GM23338 (cell line): ENCODE measurements around the gene RGS16. TPM values are rescaled to one million over a fixed set of nuclear protein-coding genes. Genes with fewer than 3 reads are reported as not detected.

ENCODE experiments used
- ATAC-seq: fragments of 200-7000 bp; cut with Tn5 transposase; 3 replicates; pipeline ENCODE4 v1.9.1; 2020
- DNase-seq: peaks from one replicate; pipeline ENCODE4 v3.0.0-alpha.2; 2015; ENCODE audit warnings: low spot score
- H2AFZ ChIP-seq: fragments of 200-600 bp; sonication (generic); 2 replicates; pipeline ENCODE4 v1.8.0; 2016; ENCODE audit warnings: antibody characterized with exemption, mild to moderate bottlenecking, moderate library complexity
- H3F3A ChIP-seq: fragments of 200-600 bp; sonication (generic); replicated peaks from 2 replicates; pipeline ENCODE4 v1.8.0; 2017; ENCODE audit warnings: antibody characterized with exemption, mixed run types, low read depth
- H3K27ac ChIP-seq: fragments of 200-600 bp; sonication (generic); 2 replicates; pipeline ENCODE4 v1.6.1; 2016; ENCODE audit warnings: low read depth
- H3K27me3 ChIP-seq: fragments of 200-600 bp; sonication (generic); 2 replicates; pipeline ENCODE4 v1.8.0; 2016; ENCODE audit warnings: mild to moderate bottlenecking, mixed run types, moderate library complexity; ENCODE audit not compliant: insufficient read depth
- H3K36me3 ChIP-seq: fragments of 200-600 bp; sonication (generic); 2 replicates; pipeline ENCODE4 v1.8.0; 2016; ENCODE audit warnings: mild to moderate bottlenecking; ENCODE audit not compliant: insufficient read depth
- H3K4me1 ChIP-seq: fragments of 200-600 bp; sonication (generic); 2 replicates; pipeline ENCODE4 v1.8.0; 2016; ENCODE audit warnings: mild to moderate bottlenecking, moderate library complexity; ENCODE audit not compliant: insufficient read depth
- H3K4me2 ChIP-seq: fragments of 200-600 bp; sonication (generic); 2 replicates; pipeline ENCODE4 v1.7.1; 2017; ENCODE audit warnings: mixed run types
- H3K4me3 ChIP-seq: fragments of 200-600 bp; sonication (generic); 2 replicates; pipeline ENCODE4 v1.6.1; 2016; ENCODE audit warnings: mixed run types
- H3K79me2 ChIP-seq: fragments of 200-600 bp; sonication (generic); replicated peaks from 2 replicates; pipeline ENCODE4 v1.8.0; 2017; ENCODE audit warnings: mild to moderate bottlenecking; ENCODE audit not compliant: insufficient read depth
- H3K9me2 ChIP-seq: fragments of 200-600 bp; sonication (generic); 2 replicates; pipeline ENCODE4 v1.8.0; 2017; ENCODE audit not compliant: insufficient read depth
- H4K20me1 ChIP-seq: fragments of 200-600 bp; sonication (generic); replicated peaks from 2 replicates; pipeline ENCODE4 v1.8.0; 2017; ENCODE audit warnings: mild to moderate bottlenecking; ENCODE audit not compliant: insufficient read depth
- H3K27ac Mint-ChIP-seq: 2 replicates; pipeline ENCODE4 v1.8.0; 2020; ENCODE audit warnings: inconsistent platforms, mild to moderate bottlenecking, moderate library complexity, mixed read lengths
- H3K27me3 Mint-ChIP-seq: 3 replicates; pipeline ENCODE4 v1.8.0; 2022; ENCODE audit warnings: low read depth, mild to moderate bottlenecking, moderate library complexity, mixed read lengths, inconsistent platforms; ENCODE audit not compliant: insufficient read depth, poor library complexity
- H3K36me3 Mint-ChIP-seq: 3 replicates; pipeline ENCODE4 v1.8.0; 2021; ENCODE audit warnings: low read depth, mild to moderate bottlenecking, inconsistent platforms, moderate library complexity, mixed read lengths
- H3K4me1 Mint-ChIP-seq: 3 replicates; pipeline ENCODE4 v1.8.0; 2020; ENCODE audit warnings: mild to moderate bottlenecking, inconsistent platforms, mixed read lengths
- H3K4me3 Mint-ChIP-seq: 3 replicates; pipeline ENCODE4 v1.8.0; 2021; ENCODE audit warnings: moderate library complexity, mild to moderate bottlenecking, inconsistent platforms, mixed read lengths
- H3K9me3 Mint-ChIP-seq: 3 replicates; pipeline ENCODE4 v1.8.0; 2020; ENCODE audit warnings: moderate library complexity, mild to moderate bottlenecking, inconsistent platforms, mixed read lengths
- CREB1 ChIP-seq: fragments of 250-450 bp; sonication (Bioruptor Pico); IDR thresholded peaks from 2 replicates; pipeline ENCODE4 v1.5.0; 2020; ENCODE audit warnings: low read depth, mild to moderate bottlenecking, moderate library complexity
- CTCF ChIP-seq, 2 experiments: fragments of 200-600 bp in 1 of 2; sonication (generic) in 1 of 2; conservative IDR thresholded peaks; 2 replicates each; pipeline versions ENCODE4 v1.5.1 to v1.6.1; 2016 to 2017; ENCODE audit warnings: antibody characterized with exemption in 2 of 2, low read depth in 2 of 2, mild to moderate bottlenecking in 2 of 2, moderate library complexity in 1 of 2
- STAT1 ChIP-seq: IDR thresholded peaks from one replicate; pipeline ENCODE4 v1.6.1; 2016; ENCODE audit warnings: antibody characterized with exemption; ENCODE audit not compliant: unreplicated experiment
- ZNF114 ChIP-seq: fragments of 250-450 bp; sonication (Bioruptor Pico); IDR thresholded peaks from 2 replicates; pipeline ENCODE4 v1.5.0; 2020; ENCODE audit warnings: mild to moderate bottlenecking, moderate library complexity
- polyA plus RNA-seq: library from polyadenylated mRNA; unstranded; fragments of >200 nt; fragmentation: Nextera tagmentation; extraction: Ambion mirVana; gene quantifications from 2 replicates; pipeline ENCODE4 v1.2.1, GENCODE V29; 2016
- total RNA-seq: library from RNA; depleted of rRNA; stranded (reverse); fragments of >200 nt; shearing (Covaris generic); gene quantifications from 2 replicates; pipeline ENCODE4 v1.2.3, GENCODE V29; 2014
- TF ChIP-seq, protein P1 (sequence below): IDR thresholded peaks from one replicate; pipeline ENCODE4 v1.6.1; 2018; ENCODE audit warnings: antibody characterized with exemption; ENCODE audit not compliant: unreplicated experiment

The RGS16 gene
- total and polyA plus RNA-seq, 2 experiments from 2014 or later = 15.4 to 31.6 TPM

- Histone ChIP-seq H3K4me3 (no peak overlapping the region), H3K27ac (no peak overlapping the region), H3K79me2 (no peaks in the 10 kb centered on the region), H3K27me3 (no peaks in the 10 kb centered on the region), H4K20me1 (no peaks in the 10 kb centered on the region), H3F3A (no peaks in the 10 kb centered on the region), H3K36me3 (no peaks in the 10 kb centered on the region), H3K9me2 (no peaks in the 10 kb centered on the region), H2AFZ (peak overlapping the region; percentile 33; the same call in 1 of the 2 replicates), H3K4me2 (peak overlapping the region; percentile 45; the same call in 1 of the 2 replicates), H3K4me1 (peaks cover 39% of the 10 kb centered on the region)
- H3K27ac Mint-ChIP-seq = no peak overlapping the region
- no peak for ATAC-seq
- H3K27me3 Mint-ChIP-seq = peaks cover 2% of the 10 kb centered on the region
- no peak for TF ChIP-seq CREB1
- TF ChIP-seq CTCF (conservative IDR thresholded peaks at IDR 0.05; ENCODE audit: low read depth in 2 of 2) = no peak
- TF ChIP-seq, protein P1, sequence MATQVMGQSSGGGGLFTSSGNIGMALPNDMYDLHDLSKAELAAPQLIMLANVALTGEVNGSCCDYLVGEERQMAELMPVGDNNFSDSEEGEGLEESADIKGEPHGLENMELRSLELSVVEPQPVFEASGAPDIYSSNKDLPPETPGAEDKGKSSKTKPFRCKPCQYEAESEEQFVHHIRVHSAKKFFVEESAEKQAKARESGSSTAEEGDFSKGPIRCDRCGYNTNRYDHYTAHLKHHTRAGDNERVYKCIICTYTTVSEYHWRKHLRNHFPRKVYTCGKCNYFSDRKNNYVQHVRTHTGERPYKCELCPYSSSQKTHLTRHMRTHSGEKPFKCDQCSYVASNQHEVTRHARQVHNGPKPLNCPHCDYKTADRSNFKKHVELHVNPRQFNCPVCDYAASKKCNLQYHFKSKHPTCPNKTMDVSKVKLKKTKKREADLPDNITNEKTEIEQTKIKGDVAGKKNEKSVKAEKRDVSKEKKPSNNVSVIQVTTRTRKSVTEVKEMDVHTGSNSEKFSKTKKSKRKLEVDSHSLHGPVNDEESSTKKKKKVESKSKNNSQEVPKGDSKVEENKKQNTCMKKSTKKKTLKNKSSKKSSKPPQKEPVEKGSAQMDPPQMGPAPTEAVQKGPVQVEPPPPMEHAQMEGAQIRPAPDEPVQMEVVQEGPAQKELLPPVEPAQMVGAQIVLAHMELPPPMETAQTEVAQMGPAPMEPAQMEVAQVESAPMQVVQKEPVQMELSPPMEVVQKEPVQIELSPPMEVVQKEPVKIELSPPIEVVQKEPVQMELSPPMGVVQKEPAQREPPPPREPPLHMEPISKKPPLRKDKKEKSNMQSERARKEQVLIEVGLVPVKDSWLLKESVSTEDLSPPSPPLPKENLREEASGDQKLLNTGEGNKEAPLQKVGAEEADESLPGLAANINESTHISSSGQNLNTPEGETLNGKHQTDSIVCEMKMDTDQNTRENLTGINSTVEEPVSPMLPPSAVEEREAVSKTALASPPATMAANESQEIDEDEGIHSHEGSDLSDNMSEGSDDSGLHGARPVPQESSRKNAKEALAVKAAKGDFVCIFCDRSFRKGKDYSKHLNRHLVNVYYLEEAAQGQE = no peak
- no peak for TF ChIP-seq ZNF114 (CRISPR knock-in tag)
- TF ChIP-seq STAT1 = no peak
- no peak for DNase-seq
- H3K36me3 Mint-ChIP-seq = no peaks in the 10 kb centered on the region
- H3K9me3 Mint-ChIP-seq = no peaks in the 10 kb centered on the region
- H3K4me1 Mint-ChIP-seq = peaks cover 49% of the 10 kb centered on the region
- no peak overlapping the region for H3K4me3 Mint-ChIP-seq
Measured at GRCh38 chr1:182626527-182626926, 22.3 kb upstream of the RGS16 start.

GRCh38 chr1:182625719-182626504 is 21.7 kb upstream of the RGS16 start:
- Histone ChIP-seq H3F3A (no peaks in the 10 kb centered on the region), H3K9me2 (no peaks in the 10 kb centered on the region), H3K79me2 (no peaks in the 10 kb centered on the region), H4K20me1 (no peaks in the 10 kb centered on the region), H3K36me3 (no peaks in the 10 kb centered on the region), H2AFZ (peak overlapping the region; percentile 33; the same call in 1 of the 2 replicates), H3K27me3 (no peaks in the 10 kb centered on the region), H3K4me3 (no peak overlapping the region), H3K4me1 (peaks cover 37% of the 10 kb centered on the region), H3K27ac (no peak overlapping the region), H3K4me2 (peak overlapping the region; percentile 45)
- Mint-ChIP-seq H3K36me3 (no peaks in the 10 kb centered on the region), H3K4me1 (peaks cover 46% of the 10 kb centered on the region), H3K27me3 (peaks cover 2% of the 10 kb centered on the region), H3K4me3 (no peak overlapping the region), H3K9me3 (peaks cover 3% of the 10 kb centered on the region; the same call in 2 of the 3 replicates), H3K27ac (no peak overlapping the region)
- TF ChIP-seq ZNF114 (CRISPR knock-in tag) = no peak
- DNase-seq = no peak
- ATAC-seq = peak; percentile 62
